HepG2 (cell line): ENCODE measurements around the gene PLPP3. TPM values are rescaled to one million over a fixed set of nuclear protein-coding genes. Genes with fewer than 3 reads are reported as not detected.

Experiments
- GFI1 ChIP-seq: sonication (generic); formaldehyde crosslinking; IDR thresholded peaks from 2 replicates; pipeline ENCODE4 v1.5.0; 2020; ENCODE audit warnings: missing genetic modification reagents, mild to moderate bottlenecking, borderline replicate concordance
- HCFC1 ChIP-seq: fragments of 150-350 bp; IDR thresholded peaks from 2 replicates; pipeline ENCODE4 v1.6.1; 2014; ENCODE audit warnings: low read depth, low read length
- MYNN ChIP-seq: sonication (generic); formaldehyde crosslinking; IDR thresholded peaks from 2 replicates; pipeline ENCODE4 v1.4.0; 2020; ENCODE audit warnings: mild to moderate bottlenecking, low read depth, missing genetic modification reagents
- SNAPC2 ChIP-seq: sonication (generic); formaldehyde crosslinking; IDR thresholded peaks from 2 replicates; pipeline ENCODE4 v1.8.1; 2022; ENCODE audit warnings: mild to moderate bottlenecking, missing genetic modification reagents
- TBX3 ChIP-seq: fragments of 450-650 bp; IDR thresholded peaks from 2 replicates; pipeline ENCODE4 v1.6.1; 2017; ENCODE audit warnings: antibody characterized with exemption, mild to moderate bottlenecking, inconsistent platforms, borderline replicate concordance
- TOE1 ChIP-seq: sonication (generic); formaldehyde crosslinking; IDR thresholded peaks from 2 replicates; pipeline ENCODE4 v1.4.0; 2020; ENCODE audit warnings: mild to moderate bottlenecking, missing genetic modification reagents
- ZFP37 ChIP-seq: sonication (generic); formaldehyde crosslinking; IDR thresholded peaks from 2 replicates; pipeline ENCODE4 v1.4.0; 2020; ENCODE audit warnings: missing genetic modification reagents, borderline replicate concordance
- ZFP90 ChIP-seq: sonication (generic); formaldehyde crosslinking; IDR thresholded peaks from 2 replicates; pipeline ENCODE4 v1.8.0; 2022; ENCODE audit warnings: missing genetic modification reagents, mild to moderate bottlenecking, inconsistent platforms, borderline replicate concordance
- ZNF20 ChIP-seq: sonication (generic); formaldehyde crosslinking; IDR thresholded peaks from 2 replicates; pipeline ENCODE4 v1.4.0; 2020; ENCODE audit warnings: mild to moderate bottlenecking, moderate library complexity, missing genetic modification reagents
- ZNF329 ChIP-seq: sonication (generic); formaldehyde crosslinking; IDR thresholded peaks from 2 replicates; pipeline ENCODE4 v1.9.0; 2021; ENCODE audit warnings: low read depth, mild to moderate bottlenecking, missing genetic modification reagents
- polyA plus RNA-seq, 8 experiments: library from polyadenylated mRNA; depleted of rRNA in 3 of 8; stranded (reverse) in 7 of 8; unstranded in 1 of 8; fragments of >200 nt; fragmentation: Illumina TruSeq in 4 of 8; extraction: Trizol in 4 of 8; gene quantifications; 2 replicates each; pipeline versions ENCODE4 v1.2.1 to v1.2.3, GENCODE V29; 2011 to 2016; ENCODE audit warnings: low read depth in 4 of 8, missing spikeins in 1 of 8, mixed read lengths in 1 of 8; ENCODE audit not compliant: insufficient read depth in 1 of 8
- total RNA-seq, 5 experiments: library from RNA; depleted of rRNA; stranded (reverse); fragments of >200 nt; fragmentation: Illumina TruSeq; extraction: Trizol; gene quantifications; 2 replicates each; pipeline ENCODE4 v1.2.3, GENCODE V29; 2016; ENCODE audit warnings: low read depth in 1 of 5
- TF ChIP-seq, protein P1 (sequence below): sonication (generic); formaldehyde crosslinking; IDR thresholded peaks from 2 replicates; pipeline ENCODE4 v1.4.0; 2020; ENCODE audit warnings: missing genetic modification reagents, borderline replicate concordance
- TF ChIP-seq, protein P2 (sequence below): sonication (generic); formaldehyde crosslinking; IDR thresholded peaks from 2 replicates; pipeline ENCODE4 v1.4.0; 2020; ENCODE audit warnings: missing genetic modification reagents
- TF ChIP-seq, protein P3 (sequence below): sonication (generic); formaldehyde crosslinking; IDR thresholded peaks from 2 replicates; pipeline ENCODE4 v1.4.0; 2020; ENCODE audit warnings: missing genetic modification reagents, mild to moderate bottlenecking, borderline replicate concordance
- TF ChIP-seq, protein P4 (sequence below): sonication (generic); formaldehyde crosslinking; IDR thresholded peaks from 2 replicates; pipeline ENCODE4 v1.9.0; 2021; ENCODE audit warnings: mild to moderate bottlenecking, missing genetic modification reagents

PLPP3 gene
- total and polyA plus RNA-seq, 2 of the 13 experiments (the other 11 are each of a cell fraction or from before 2014, with no cell fraction given), result 49.7 to 65.8 TPM

DNA sequence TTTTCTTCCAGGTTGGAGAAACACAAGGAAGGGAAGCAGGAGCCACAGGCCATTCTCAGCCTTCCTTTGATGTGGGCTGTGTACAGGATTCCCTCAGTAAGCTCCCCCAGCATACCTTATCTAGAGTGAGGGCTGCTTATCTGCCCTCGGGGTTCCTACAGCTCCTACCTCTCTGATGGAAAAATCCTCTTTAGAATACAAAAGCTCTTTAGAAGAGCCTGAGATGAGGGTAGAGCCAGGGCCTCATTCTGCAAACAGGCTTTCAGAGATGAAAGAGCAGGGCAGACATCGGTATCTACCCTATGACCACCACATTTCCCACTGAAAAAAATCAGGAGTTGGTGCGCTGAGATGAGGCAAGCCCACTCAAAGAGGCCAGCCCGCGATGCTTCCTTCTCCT is 85.1 kb downstream of the PLPP3 start (continued):
- TF ChIP-seq TOE1 (CRISPR knock-in tag) (peak; percentile 68; the same call in 1 of the 2 replicates), ZNF20 (no peak), GFI1 (CRISPR knock-in tag) (peak; percentile 85), MYNN (CRISPR knock-in tag) (no peak), SNAPC2 (CRISPR knock-in tag) (peak; percentile 36; the same call in 1 of the 2 replicates), ZNF329 (CRISPR knock-in tag) (no peak), ZFP37 (CRISPR knock-in tag) (0 out of 2 replicates have a peak, but pooled peaks have one; percentile 53), ZFP90 (CRISPR knock-in tag) (peak; percentile 86), HCFC1 (no peak), TBX3 (no peak)
- TF ChIP-seq, protein P1, sequence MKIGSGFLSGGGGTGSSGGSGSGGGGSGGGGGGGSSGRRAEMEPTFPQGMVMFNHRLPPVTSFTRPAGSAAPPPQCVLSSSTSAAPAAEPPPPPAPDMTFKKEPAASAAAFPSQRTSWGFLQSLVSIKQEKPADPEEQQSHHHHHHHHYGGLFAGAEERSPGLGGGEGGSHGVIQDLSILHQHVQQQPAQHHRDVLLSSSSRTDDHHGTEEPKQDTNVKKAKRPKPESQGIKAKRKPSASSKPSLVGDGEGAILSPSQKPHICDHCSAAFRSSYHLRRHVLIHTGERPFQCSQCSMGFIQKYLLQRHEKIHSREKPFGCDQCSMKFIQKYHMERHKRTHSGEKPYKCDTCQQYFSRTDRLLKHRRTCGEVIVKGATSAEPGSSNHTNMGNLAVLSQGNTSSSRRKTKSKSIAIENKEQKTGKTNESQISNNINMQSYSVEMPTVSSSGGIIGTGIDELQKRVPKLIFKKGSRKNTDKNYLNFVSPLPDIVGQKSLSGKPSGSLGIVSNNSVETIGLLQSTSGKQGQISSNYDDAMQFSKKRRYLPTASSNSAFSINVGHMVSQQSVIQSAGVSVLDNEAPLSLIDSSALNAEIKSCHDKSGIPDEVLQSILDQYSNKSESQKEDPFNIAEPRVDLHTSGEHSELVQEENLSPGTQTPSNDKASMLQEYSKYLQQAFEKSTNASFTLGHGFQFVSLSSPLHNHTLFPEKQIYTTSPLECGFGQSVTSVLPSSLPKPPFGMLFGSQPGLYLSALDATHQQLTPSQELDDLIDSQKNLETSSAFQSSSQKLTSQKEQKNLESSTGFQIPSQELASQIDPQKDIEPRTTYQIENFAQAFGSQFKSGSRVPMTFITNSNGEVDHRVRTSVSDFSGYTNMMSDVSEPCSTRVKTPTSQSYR (CRISPR knock-in tag), result peak; percentile 82; the same call in 1 of the 2 replicates
- TF ChIP-seq, protein P2, sequence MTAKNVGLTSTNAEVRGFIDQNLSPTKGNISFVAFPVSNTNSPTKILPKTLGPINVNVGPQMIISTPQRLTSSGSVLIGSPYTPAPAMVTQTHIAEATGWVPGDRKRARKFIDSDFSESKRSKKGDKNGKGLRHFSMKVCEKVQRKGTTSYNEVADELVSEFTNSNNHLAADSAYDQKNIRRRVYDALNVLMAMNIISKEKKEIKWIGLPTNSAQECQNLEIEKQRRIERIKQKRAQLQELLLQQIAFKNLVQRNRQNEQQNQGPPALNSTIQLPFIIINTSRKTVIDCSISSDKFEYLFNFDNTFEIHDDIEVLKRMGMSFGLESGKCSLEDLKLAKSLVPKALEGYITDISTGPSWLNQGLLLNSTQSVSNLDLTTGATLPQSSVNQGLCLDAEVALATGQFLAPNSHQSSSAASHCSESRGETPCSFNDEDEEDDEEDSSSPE, result peak; percentile 63
- TF ChIP-seq, protein P3, sequence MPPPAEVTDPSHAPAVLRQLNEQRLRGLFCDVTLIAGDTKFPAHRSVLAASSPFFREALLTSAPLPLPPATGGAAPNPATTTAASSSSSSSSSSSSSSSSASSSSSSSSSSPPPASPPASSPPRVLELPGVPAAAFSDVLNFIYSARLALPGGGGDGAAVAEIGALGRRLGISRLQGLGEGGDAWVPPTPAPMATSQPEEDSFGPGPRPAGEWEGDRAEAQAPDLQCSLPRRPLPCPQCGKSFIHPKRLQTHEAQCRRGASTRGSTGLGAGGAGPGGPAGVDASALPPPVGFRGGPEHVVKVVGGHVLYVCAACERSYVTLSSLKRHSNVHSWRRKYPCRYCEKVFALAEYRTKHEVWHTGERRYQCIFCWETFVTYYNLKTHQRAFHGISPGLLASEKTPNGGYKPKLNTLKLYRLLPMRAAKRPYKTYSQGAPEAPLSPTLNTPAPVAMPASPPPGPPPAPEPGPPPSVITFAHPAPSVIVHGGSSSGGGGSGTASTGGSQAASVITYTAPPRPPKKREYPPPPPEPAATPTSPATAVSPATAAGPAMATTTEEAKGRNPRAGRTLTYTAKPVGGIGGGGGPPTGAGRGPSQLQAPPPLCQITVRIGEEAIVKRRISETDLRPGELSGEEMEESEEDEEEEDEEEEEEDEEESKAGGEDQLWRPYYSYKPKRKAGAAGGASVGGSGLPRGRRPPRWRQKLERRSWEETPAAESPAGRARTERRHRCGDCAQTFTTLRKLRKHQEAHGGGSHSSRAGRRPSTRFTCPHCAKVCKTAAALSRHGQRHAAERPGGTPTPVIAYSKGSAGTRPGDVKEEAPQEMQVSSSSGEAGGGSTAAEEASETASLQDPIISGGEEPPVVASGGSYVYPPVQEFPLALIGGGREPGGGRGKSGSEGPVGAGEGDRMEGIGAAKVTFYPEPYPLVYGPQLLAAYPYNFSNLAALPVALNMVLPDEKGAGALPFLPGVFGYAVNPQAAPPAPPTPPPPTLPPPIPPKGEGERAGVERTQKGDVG, result 0 out of 2 replicates have a peak, but pooled peaks have one; percentile 35
- TF ChIP-seq, protein P4, sequence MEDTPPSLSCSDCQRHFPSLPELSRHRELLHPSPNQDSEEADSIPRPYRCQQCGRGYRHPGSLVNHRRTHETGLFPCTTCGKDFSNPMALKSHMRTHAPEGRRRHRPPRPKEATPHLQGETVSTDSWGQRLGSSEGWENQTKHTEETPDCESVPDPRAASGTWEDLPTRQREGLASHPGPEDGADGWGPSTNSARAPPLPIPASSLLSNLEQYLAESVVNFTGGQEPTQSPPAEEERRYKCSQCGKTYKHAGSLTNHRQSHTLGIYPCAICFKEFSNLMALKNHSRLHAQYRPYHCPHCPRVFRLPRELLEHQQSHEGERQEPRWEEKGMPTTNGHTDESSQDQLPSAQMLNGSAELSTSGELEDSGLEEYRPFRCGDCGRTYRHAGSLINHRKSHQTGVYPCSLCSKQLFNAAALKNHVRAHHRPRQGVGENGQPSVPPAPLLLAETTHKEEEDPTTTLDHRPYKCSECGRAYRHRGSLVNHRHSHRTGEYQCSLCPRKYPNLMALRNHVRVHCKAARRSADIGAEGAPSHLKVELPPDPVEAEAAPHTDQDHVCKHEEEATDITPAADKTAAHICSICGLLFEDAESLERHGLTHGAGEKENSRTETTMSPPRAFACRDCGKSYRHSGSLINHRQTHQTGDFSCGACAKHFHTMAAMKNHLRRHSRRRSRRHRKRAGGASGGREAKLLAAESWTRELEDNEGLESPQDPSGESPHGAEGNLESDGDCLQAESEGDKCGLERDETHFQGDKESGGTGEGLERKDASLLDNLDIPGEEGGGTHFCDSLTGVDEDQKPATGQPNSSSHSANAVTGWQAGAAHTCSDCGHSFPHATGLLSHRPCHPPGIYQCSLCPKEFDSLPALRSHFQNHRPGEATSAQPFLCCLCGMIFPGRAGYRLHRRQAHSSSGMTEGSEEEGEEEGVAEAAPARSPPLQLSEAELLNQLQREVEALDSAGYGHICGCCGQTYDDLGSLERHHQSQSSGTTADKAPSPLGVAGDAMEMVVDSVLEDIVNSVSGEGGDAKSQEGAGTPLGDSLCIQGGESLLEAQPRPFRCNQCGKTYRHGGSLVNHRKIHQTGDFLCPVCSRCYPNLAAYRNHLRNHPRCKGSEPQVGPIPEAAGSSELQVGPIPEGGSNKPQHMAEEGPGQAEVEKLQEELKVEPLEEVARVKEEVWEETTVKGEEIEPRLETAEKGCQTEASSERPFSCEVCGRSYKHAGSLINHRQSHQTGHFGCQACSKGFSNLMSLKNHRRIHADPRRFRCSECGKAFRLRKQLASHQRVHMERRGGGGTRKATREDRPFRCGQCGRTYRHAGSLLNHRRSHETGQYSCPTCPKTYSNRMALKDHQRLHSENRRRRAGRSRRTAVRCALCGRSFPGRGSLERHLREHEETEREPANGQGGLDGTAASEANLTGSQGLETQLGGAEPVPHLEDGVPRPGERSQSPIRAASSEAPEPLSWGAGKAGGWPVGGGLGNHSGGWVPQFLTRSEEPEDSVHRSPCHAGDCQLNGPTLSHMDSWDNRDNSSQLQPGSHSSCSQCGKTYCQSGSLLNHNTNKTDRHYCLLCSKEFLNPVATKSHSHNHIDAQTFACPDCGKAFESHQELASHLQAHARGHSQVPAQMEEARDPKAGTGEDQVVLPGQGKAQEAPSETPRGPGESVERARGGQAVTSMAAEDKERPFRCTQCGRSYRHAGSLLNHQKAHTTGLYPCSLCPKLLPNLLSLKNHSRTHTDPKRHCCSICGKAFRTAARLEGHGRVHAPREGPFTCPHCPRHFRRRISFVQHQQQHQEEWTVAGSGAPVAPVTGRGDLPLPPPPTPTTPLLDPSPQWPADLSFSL, result no peak
